HepG2 (cell line): ENCODE measurements around the gene KLHL3. TPM values are rescaled to one million over a fixed set of nuclear protein-coding genes. Genes with fewer than 3 reads are reported as not detected.

ENCODE experiments used
- ATAC-seq: fragments of 200-7000 bp; cut with Tn5 transposase; 3 replicates; pipeline ENCODE4 v1.9.1; 2020; ENCODE audit warnings: mild to moderate bottlenecking, moderate library complexity
- BruUV-seq: library from RNA; stranded (reverse); fragments of 400-500 nt; replicated peaks from 2 replicates; lab custom pipeline; 2021; lab: Mats Ljungman, UMichigan
- CTCF ChIA-PET: fragments of 300-600 bp; formaldehyde crosslinking; extraction: SDS; loops from one replicate; lab custom pipeline; 2021; ENCODE audit warnings: low total read pairs, inconsistent platforms, low intra/inter-chr PET ratio; lab: Yijun Ruan, JAX
- POLR2A ChIA-PET: fragments of 350-600 bp; sonication (Branson Sonifier 250); formaldehyde crosslinking; loops from one replicate; lab custom pipeline; 2020; ENCODE audit warnings: antibody characterized with exemption, inconsistent platforms; lab: Yijun Ruan, JAX
- DNase-seq: peaks from one replicate; pipeline ENCODE4 v3.0.0-alpha.2; 2015; ENCODE audit warnings: low spot score
- FAIRE-seq: peaks from 3 replicates; lab custom pipeline; 2011; peaks lifted over from hg19 to GRCh38; lab: Jason Lieb, UNC
- H2AFZ ChIP-seq: one replicate; pipeline ENCODE4 v1.6.1; 2011; ENCODE audit warnings: low read length, inconsistent platforms
- H3K27ac ChIP-seq: fragments of 300-600 bp; 3 replicates; pipeline ENCODE4 v1.8.0; 2011; ENCODE audit warnings: mixed run types, mild to moderate bottlenecking, mixed read lengths, low read length, inconsistent platforms; ENCODE audit not compliant: insufficient read depth; ENCODE audit errors: extremely low read length
- H3K27me3 ChIP-seq, 2 experiments: fragments of 200-600 bp in 1 of 2; 2 replicates in 1 of 2; 3 replicates in 1 of 2; pipeline versions ENCODE4 v1.6.0 to v1.8.0; 2011; ENCODE audit warnings: low read length in 2 of 2, mild to moderate bottlenecking in 2 of 2, moderate library complexity in 2 of 2, inconsistent platforms in 1 of 2; ENCODE audit not compliant: insufficient read depth in 2 of 2, control insufficient read depth in 1 of 2
- H3K36me3 ChIP-seq, 2 experiments: fragments of 200-600 bp in 1 of 2; replicated peaks in 1 of 2; 2 replicates in 1 of 2; 3 replicates in 1 of 2; pipeline versions ENCODE4 v1.5.1 to v1.8.0; 2011; ENCODE audit warnings: low read length in 2 of 2, inconsistent platforms in 1 of 2; ENCODE audit not compliant: insufficient read depth in 2 of 2, control insufficient read depth in 1 of 2
- H3K4me1 ChIP-seq: 2 replicates; pipeline ENCODE4 v1.5.1; 2012; ENCODE audit warnings: low read length, inconsistent platforms; ENCODE audit not compliant: insufficient read depth
- H3K4me2 ChIP-seq: 2 replicates; pipeline ENCODE4 v1.6.0; 2011; ENCODE audit warnings: low read depth, low read length, inconsistent platforms
- H3K4me3 ChIP-seq, 3 experiments: fragments of 200-600 bp in 1 of 3; sonication (generic), shearing (Covaris generic) in 1 of 3; replicated peaks in 1 of 3; 2 replicates each; pipeline ENCODE4 v1.5.1; 2011 to 2016; ENCODE audit warnings: low read length in 3 of 3, inconsistent platforms in 2 of 3, low read depth in 2 of 3, mild to moderate bottlenecking in 2 of 3, control low read depth in 1 of 3, mixed read lengths in 1 of 3; ENCODE audit not compliant: insufficient read depth in 1 of 3
- H3K79me2 ChIP-seq: one replicate; pipeline ENCODE4 v1.6.1; 2011; ENCODE audit warnings: low read length, inconsistent platforms; ENCODE audit not compliant: insufficient read depth
- H3K9ac ChIP-seq: 2 replicates; pipeline ENCODE4 v1.6.0; 2011; ENCODE audit warnings: mild to moderate bottlenecking, low read depth, low read length, inconsistent platforms; ENCODE audit not compliant: insufficient read depth
- H3K9me3 ChIP-seq: 2 replicates; pipeline ENCODE4 v1.5.1; 2012; ENCODE audit warnings: mild to moderate bottlenecking, low read length
- H4K20me1 ChIP-seq: 2 replicates; pipeline ENCODE4 v1.6.0; 2011; ENCODE audit warnings: inconsistent platforms, mild to moderate bottlenecking, low read length, moderate library complexity; ENCODE audit not compliant: insufficient read depth
- ATAD3A ChIP-seq: sonication (generic); formaldehyde crosslinking; IDR thresholded peaks from 2 replicates; pipeline ENCODE4 v1.4.0; 2020; ENCODE audit warnings: missing genetic modification reagents
- ATRX ChIP-seq: sonication (generic); formaldehyde crosslinking; IDR thresholded peaks from 2 replicates; pipeline ENCODE4 v1.4.0; 2020; ENCODE audit warnings: missing genetic modification reagents, borderline replicate concordance
- EED ChIP-seq: sonication (generic); formaldehyde crosslinking; IDR thresholded peaks from 2 replicates; pipeline ENCODE4 v1.5.0; 2020; ENCODE audit warnings: mild to moderate bottlenecking, missing genetic modification reagents
- FOSL2 ChIP-seq: sonication (generic); formaldehyde crosslinking; IDR thresholded peaks from 2 replicates; pipeline ENCODE4 v1.4.0; 2020; ENCODE audit warnings: missing genetic modification reagents
- HHEX ChIP-seq: IDR thresholded peaks from 2 replicates; pipeline ENCODE4 v1.6.1; 2016; ENCODE audit warnings: control low read depth
- KLF15 ChIP-seq: sonication (generic); formaldehyde crosslinking; IDR thresholded peaks from 2 replicates; pipeline ENCODE4 v1.8.1; 2023; ENCODE audit warnings: borderline replicate concordance, mild to moderate bottlenecking, inconsistent platforms, missing genetic modification reagents, mixed read lengths
- NFYB ChIP-seq: sonication (generic); formaldehyde crosslinking; IDR thresholded peaks from 2 replicates; pipeline ENCODE4 v1.4.0; 2020; ENCODE audit warnings: missing genetic modification reagents
- RFXAP ChIP-seq: sonication (generic); formaldehyde crosslinking; IDR thresholded peaks from 2 replicates; pipeline ENCODE4 v1.4.0; 2020; ENCODE audit warnings: missing genetic modification reagents, borderline replicate concordance
- ZBTB38 ChIP-seq: sonication (generic); formaldehyde crosslinking; IDR thresholded peaks from 2 replicates; pipeline ENCODE4 v1.5.1; 2020; ENCODE audit warnings: mild to moderate bottlenecking, missing genetic modification reagents
- ZNF225 ChIP-seq: sonication (generic); formaldehyde crosslinking; IDR thresholded peaks from 2 replicates; pipeline ENCODE4 v1.4.0; 2020; ENCODE audit warnings: mild to moderate bottlenecking, missing genetic modification reagents
- ZNF572 ChIP-seq: sonication (generic); formaldehyde crosslinking; IDR thresholded peaks from 2 replicates; pipeline ENCODE4 v1.5.1; 2020; ENCODE audit warnings: mild to moderate bottlenecking, missing genetic modification reagents
- ZNF607 ChIP-seq: sonication (generic); formaldehyde crosslinking; IDR thresholded peaks from 2 replicates; pipeline ENCODE4 v1.5.1; 2020; ENCODE audit warnings: missing genetic modification reagents, mild to moderate bottlenecking, borderline replicate concordance
- ZNF672 ChIP-seq: sonication (generic); formaldehyde crosslinking; IDR thresholded peaks from 2 replicates; pipeline ENCODE4 v1.8.1; 2022; ENCODE audit warnings: missing genetic modification reagents
- in situ Hi-C: cut with HindIII; loops from 2 replicates; pipeline ENCODE4 v1.10.0; 2017; ENCODE audit warnings: low pct_unique_long_range_greater_than_20kb; ENCODE audit not compliant: extremely low pct_ligation_motif_present
- intact Hi-C: fragments of 100-400 bp; cut with micrococcal nuclease; formaldehyde crosslinking; loops from one replicate; pipeline ENCODE4 v1.10.0; 2022; ENCODE audit not compliant: unreplicated experiment
- polyA plus RNA-seq, 8 experiments: library from polyadenylated mRNA; depleted of rRNA in 3 of 8; stranded (reverse) in 7 of 8; unstranded in 1 of 8; fragments of >200 nt; fragmentation: Illumina TruSeq in 4 of 8; extraction: Trizol in 4 of 8; gene quantifications; 2 replicates each; pipeline versions ENCODE4 v1.2.1 to v1.2.3, GENCODE V29; 2011 to 2016; ENCODE audit warnings: low read depth in 4 of 8, missing spikeins in 1 of 8, mixed read lengths in 1 of 8; ENCODE audit not compliant: insufficient read depth in 1 of 8
- total RNA-seq, 5 experiments: library from RNA; depleted of rRNA; stranded (reverse); fragments of >200 nt; fragmentation: Illumina TruSeq; extraction: Trizol; gene quantifications; 2 replicates each; pipeline ENCODE4 v1.2.3, GENCODE V29; 2016; ENCODE audit warnings: low read depth in 1 of 5
- TF ChIP-seq, protein P1 (sequence below): sonication (generic); formaldehyde crosslinking; IDR thresholded peaks from 2 replicates; pipeline ENCODE4 v1.4.0; 2020; ENCODE audit warnings: missing genetic modification reagents
- TF ChIP-seq, protein P2 (sequence below): sonication (generic); formaldehyde crosslinking; IDR thresholded peaks from 2 replicates; pipeline ENCODE4 v1.4.0; 2020; ENCODE audit warnings: missing genetic modification reagents
- TF ChIP-seq, protein P3 (sequence below): IDR thresholded peaks from 2 replicates; pipeline ENCODE4 v1.6.1; 2016; ENCODE audit warnings: mild to moderate bottlenecking
- TF ChIP-seq, protein P4 (sequence below): sonication (generic); formaldehyde crosslinking; IDR thresholded peaks from 2 replicates; pipeline ENCODE4 v1.4.0; 2020; ENCODE audit warnings: mild to moderate bottlenecking, missing genetic modification reagents

KLHL3 gene
- total and polyA plus RNA-seq, 2 of the 13 experiments (the other 11 are each of a cell fraction or from before 2014, with no cell fraction given) = 0.02 to 0.08 TPM

DNA sequence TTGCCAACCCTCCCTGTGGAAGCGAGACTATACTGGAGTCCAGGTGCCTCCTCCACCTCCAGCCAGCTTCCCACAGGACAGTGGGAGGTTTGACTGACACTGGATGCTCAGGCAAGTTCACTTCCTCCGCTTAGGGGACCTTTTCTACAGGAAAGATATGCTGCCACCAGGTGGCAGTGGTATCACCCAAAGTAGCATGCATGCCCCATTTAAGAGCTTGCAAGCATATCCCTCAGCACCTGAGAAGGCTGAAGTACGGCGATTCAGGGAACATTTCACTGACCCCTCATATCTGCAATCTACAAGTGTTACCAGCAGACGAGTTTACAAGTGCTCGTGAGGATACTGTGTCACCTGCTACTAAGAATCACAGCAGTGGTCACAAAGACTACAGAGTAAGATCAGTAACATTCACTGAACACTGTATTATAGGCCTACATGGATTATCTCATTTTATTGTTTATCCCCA lies 75.5 kb downstream of the KLHL3 start (continued):
- TF ChIP-seq, protein P1, sequence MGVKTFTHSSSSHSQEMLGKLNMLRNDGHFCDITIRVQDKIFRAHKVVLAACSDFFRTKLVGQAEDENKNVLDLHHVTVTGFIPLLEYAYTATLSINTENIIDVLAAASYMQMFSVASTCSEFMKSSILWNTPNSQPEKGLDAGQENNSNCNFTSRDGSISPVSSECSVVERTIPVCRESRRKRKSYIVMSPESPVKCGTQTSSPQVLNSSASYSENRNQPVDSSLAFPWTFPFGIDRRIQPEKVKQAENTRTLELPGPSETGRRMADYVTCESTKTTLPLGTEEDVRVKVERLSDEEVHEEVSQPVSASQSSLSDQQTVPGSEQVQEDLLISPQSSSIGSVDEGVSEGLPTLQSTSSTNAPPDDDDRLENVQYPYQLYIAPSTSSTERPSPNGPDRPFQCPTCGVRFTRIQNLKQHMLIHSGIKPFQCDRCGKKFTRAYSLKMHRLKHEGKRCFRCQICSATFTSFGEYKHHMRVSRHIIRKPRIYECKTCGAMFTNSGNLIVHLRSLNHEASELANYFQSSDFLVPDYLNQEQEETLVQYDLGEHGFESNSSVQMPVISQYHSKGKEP (CRISPR knock-in tag) = no peak

DNA sequence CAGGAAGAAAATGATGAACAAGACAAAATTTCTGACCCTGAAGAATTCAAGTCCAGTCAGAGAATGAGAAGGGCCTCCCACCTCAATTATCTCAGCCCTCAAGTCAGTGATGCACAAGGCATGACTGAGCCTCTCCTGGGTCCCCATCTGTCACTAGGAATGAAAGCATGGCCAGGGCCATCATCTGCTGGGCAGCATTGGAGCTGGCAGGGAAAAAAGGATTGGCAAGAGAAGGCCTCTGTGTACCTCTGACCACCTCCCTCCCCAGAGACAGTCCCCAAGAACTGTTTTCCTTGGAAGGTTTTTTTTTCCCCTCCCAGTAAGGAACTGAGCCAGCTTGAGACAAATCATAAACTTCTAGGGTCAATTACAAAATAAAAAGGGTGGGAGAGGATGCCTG lies 76.7 kb downstream of the KLHL3 start:
- POLR2A ChIA-PET = no interaction called here
- in situ Hi-C loops = no loop called here
- no peak for FAIRE-seq
- TF ChIP-seq ATAD3A (CRISPR knock-in tag) = no peak
- TF ChIP-seq ZNF672 (CRISPR knock-in tag) = no peak
- no peak for TF ChIP-seq ZNF607 (CRISPR knock-in tag)
- TF ChIP-seq, protein P2, sequence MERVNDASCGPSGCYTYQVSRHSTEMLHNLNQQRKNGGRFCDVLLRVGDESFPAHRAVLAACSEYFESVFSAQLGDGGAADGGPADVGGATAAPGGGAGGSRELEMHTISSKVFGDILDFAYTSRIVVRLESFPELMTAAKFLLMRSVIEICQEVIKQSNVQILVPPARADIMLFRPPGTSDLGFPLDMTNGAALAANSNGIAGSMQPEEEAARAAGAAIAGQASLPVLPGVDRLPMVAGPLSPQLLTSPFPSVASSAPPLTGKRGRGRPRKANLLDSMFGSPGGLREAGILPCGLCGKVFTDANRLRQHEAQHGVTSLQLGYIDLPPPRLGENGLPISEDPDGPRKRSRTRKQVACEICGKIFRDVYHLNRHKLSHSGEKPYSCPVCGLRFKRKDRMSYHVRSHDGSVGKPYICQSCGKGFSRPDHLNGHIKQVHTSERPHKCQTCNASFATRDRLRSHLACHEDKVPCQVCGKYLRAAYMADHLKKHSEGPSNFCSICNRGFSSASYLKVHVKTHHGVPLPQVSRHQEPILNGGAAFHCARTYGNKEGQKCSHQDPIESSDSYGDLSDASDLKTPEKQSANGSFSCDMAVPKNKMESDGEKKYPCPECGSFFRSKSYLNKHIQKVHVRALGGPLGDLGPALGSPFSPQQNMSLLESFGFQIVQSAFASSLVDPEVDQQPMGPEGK = no peak
- TF ChIP-seq ZBTB38 = no peak
- no peak for TF ChIP-seq ZNF572
- TF ChIP-seq KLF15 (CRISPR knock-in tag) = no peak
- TF ChIP-seq ATRX (CRISPR knock-in tag) = no peak
- no peak for TF ChIP-seq NFYB (CRISPR knock-in tag)
- no peak for TF ChIP-seq RFXAP (CRISPR knock-in tag)
- TF ChIP-seq FOSL2 (CRISPR knock-in tag) = no peak
- TF ChIP-seq HHEX (CRISPR knock-in tag) = no peak
- TF ChIP-seq EED = no peak
- no peak for TF ChIP-seq ZNF225
- TF ChIP-seq, protein P3, sequence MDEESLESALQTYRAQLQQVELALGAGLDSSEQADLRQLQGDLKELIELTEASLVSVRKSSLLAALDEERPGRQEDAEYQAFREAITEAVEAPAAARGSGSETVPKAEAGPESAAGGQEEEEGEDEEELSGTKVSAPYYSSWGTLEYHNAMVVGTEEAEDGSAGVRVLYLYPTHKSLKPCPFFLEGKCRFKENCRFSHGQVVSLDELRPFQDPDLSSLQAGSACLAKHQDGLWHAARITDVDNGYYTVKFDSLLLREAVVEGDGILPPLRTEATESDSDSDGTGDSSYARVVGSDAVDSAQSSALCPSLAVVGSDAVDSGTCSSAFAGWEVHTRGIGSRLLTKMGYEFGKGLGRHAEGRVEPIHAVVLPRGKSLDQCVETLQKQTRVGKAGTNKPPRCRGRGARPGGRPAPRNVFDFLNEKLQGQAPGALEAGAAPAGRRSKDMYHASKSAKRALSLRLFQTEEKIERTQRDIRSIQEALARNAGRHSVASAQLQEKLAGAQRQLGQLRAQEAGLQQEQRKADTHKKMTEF (CRISPR knock-in tag) = no peak
- TF ChIP-seq, protein P4, sequence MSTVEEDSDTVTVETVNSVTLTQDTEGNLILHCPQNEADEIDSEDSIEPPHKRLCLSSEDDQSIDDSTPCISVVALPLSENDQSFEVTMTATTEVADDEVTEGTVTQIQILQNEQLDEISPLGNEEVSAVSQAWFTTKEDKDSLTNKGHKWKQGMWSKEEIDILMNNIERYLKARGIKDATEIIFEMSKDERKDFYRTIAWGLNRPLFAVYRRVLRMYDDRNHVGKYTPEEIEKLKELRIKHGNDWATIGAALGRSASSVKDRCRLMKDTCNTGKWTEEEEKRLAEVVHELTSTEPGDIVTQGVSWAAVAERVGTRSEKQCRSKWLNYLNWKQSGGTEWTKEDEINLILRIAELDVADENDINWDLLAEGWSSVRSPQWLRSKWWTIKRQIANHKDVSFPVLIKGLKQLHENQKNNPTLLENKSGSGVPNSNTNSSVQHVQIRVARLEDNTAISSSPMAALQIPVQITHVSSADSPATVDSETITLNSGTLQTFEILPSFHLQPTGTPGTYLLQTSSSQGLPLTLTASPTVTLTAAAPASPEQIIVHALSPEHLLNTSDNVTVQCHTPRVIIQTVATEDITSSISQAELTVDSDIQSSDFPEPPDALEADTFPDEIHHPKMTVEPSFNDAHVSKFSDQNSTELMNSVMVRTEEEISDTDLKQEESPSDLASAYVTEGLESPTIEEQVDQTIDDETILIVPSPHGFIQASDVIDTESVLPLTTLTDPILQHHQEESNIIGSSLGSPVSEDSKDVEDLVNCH (CRISPR knock-in tag) = no peak

More for the DNA sequence above, 76.7 kb downstream of the KLHL3 start:
- no peaks in the 10 kb centered on the region for H4K20me1 ChIP-seq
- no peaks in the 10 kb centered on the region for H3K9me3 ChIP-seq
- no peaks in the 10 kb centered on the region for H3K4me1 ChIP-seq
- BruUV-seq = no TSS peak
- DNase-seq (no peak), ATAC-seq (no peak)
- H2AFZ ChIP-seq = no peak overlapping the region
- intact Hi-C loops = no loop called here
- H3K4me3 ChIP-seq = no peak overlapping the region
- no peak overlapping the region for H3K4me2 ChIP-seq
- H3K27me3 ChIP-seq = no peaks in the 10 kb centered on the region
- no peak overlapping the region for H3K27ac ChIP-seq
- H3K79me2 ChIP-seq = no peaks in the 10 kb centered on the region
- no peak overlapping the region for H3K9ac ChIP-seq
- CTCF ChIA-PET = interaction anchor here (1.4 to 2.8 kb wide), 2 partner anchors 83 to 165 kb away, joined by 3 to 18 read pairs; no protein-coding TSS in a partner anchor
- no peaks in the 10 kb centered on the region for H3K36me3 ChIP-seq
